ENCODE data around the gene FLNA.

DNA sequence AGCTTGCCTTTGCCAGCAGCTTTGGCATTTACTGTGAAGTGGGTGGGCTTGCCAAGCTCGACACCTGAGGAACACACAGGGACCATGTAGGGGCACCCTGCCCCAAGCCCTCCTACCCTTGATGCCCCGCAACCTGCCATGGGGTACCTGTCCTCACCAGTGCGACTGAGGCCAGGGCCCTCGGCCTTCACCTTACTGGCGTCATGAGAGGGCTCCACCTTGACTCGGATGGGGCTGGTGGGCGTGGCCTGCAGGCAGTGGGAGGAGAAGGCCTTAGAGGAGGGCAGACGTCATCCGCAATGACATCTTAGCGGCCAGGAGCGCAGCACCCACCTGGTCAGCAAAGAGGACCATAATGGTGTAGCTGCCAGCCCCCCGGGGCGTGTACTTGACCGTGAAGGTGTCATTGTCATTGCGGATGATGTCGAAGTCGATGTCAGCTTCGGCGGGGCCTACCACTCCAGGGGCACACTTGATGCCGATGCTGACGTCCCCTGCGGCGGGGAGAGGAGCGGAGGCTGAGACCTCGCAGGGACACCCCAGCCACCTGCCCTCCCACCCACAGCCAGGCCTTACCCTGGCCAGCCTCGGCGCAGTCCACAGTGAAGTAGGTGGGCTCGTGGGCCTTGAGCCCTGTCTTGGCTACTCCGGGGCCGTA, 12.2 kb downstream of the FLNA start:
- TF ChIP-seq EZH2phosphoT487 (IDR thresholded peaks at IDR 0.05; ENCODE audit: insufficient read depth, low read depth) (no peak), EZH2 (IDR thresholded peaks at IDR 0.05; ENCODE audit: insufficient read depth, poor library complexity, severe bottlenecking) (no peak)

Data from GM23248 (cell line).